HepG2 (cell line): ENCODE measurements around the gene JOSD2. TPM values are rescaled to one million over a fixed set of nuclear protein-coding genes. Genes with fewer than 3 reads are reported as not detected.

ENCODE experiments used
- ATF1 ChIP-seq: IDR thresholded peaks from 2 replicates; pipeline ENCODE4 v1.6.1; 2016; ENCODE audit warnings: mild to moderate bottlenecking, control low read depth
- GFI1 ChIP-seq: sonication (generic); formaldehyde crosslinking; IDR thresholded peaks from 2 replicates; pipeline ENCODE4 v1.5.0; 2020; ENCODE audit warnings: missing genetic modification reagents, mild to moderate bottlenecking, borderline replicate concordance
- HNF4G ChIP-seq, 2 experiments: sonication (generic) in 1 of 2; formaldehyde crosslinking in 1 of 2; IDR thresholded peaks; 2 replicates each; pipeline versions ENCODE4 v1.4.0 to v1.6.1; 2011 to 2020; ENCODE audit warnings: borderline replicate concordance in 2 of 2, low read depth in 2 of 2, mild to moderate bottlenecking in 2 of 2, low read length in 1 of 2, missing genetic modification reagents in 1 of 2, moderate library complexity in 1 of 2
- MXI1 ChIP-seq: IDR thresholded peaks from 3 replicates; pipeline ENCODE4 v1.6.1; 2012; ENCODE audit warnings: low read depth, low read length, inconsistent platforms, borderline replicate concordance
- PHF21A ChIP-seq: sonication (generic); formaldehyde crosslinking; IDR thresholded peaks from 2 replicates; pipeline ENCODE4 v1.5.0; 2020; ENCODE audit warnings: mild to moderate bottlenecking, missing genetic modification reagents
- PHF5A ChIP-seq: IDR thresholded peaks from one replicate; pipeline ENCODE4 v1.6.1; 2018; ENCODE audit warnings: low read depth, missing genetic modification reagents; ENCODE audit not compliant: unreplicated experiment
- PHF8 ChIP-seq: sonication (generic); formaldehyde crosslinking; IDR thresholded peaks from 2 replicates; pipeline ENCODE4 v1.5.0; 2020; ENCODE audit warnings: missing genetic modification reagents
- POLR2A ChIP-seq, 2 experiments: IDR thresholded peaks; 2 replicates each; pipeline ENCODE4 v1.6.1; 2011; ENCODE audit warnings: low read depth in 2 of 2, low read length in 2 of 2, mild to moderate bottlenecking in 1 of 2, moderate library complexity in 1 of 2; ENCODE audit not compliant: insufficient read depth in 1 of 2
- SOX6 ChIP-seq, 2 experiments: fragments of 450-650 bp in 1 of 2; sonication (generic) in 1 of 2; formaldehyde crosslinking in 1 of 2; IDR thresholded peaks; 2 replicates each; pipeline versions ENCODE4 v1.4.0 to v1.6.1; 2017 to 2020; ENCODE audit warnings: antibody characterized with exemption in 1 of 2, mild to moderate bottlenecking in 1 of 2, missing genetic modification reagents in 1 of 2
- SYNCRIP ChIP-seq: fragments of 200-400 bp; formaldehyde crosslinking; IDR thresholded peaks from 2 replicates; pipeline ENCODE4 v1.6.1; 2018; ENCODE audit warnings: mild to moderate bottlenecking, low read depth, low read length; ENCODE audit not compliant: insufficient read depth
- ZNF501 ChIP-seq: sonication (generic); formaldehyde crosslinking; IDR thresholded peaks from 2 replicates; pipeline ENCODE4 v1.5.1; 2020; ENCODE audit warnings: mild to moderate bottlenecking, moderate library complexity, missing genetic modification reagents
- ZNF883 ChIP-seq: sonication (generic); formaldehyde crosslinking; IDR thresholded peaks from 2 replicates; pipeline ENCODE4 v1.5.1; 2020; ENCODE audit warnings: mild to moderate bottlenecking, missing genetic modification reagents; ENCODE audit errors: not compliant biosample characterization
- ZSCAN29 ChIP-seq: sonication (generic); formaldehyde crosslinking; conservative IDR thresholded peaks from 2 replicates; pipeline ENCODE4 v1.4.0; 2020; ENCODE audit warnings: mild to moderate bottlenecking, missing genetic modification reagents
- ZZZ3 ChIP-seq: sonication (generic); formaldehyde crosslinking; IDR thresholded peaks from 2 replicates; pipeline ENCODE4 v1.4.0; 2020; ENCODE audit warnings: missing genetic modification reagents, mild to moderate bottlenecking, borderline replicate concordance
- polyA plus RNA-seq, 8 experiments: library from polyadenylated mRNA; depleted of rRNA in 3 of 8; stranded (reverse) in 7 of 8; unstranded in 1 of 8; fragments of >200 nt; fragmentation: Illumina TruSeq in 4 of 8; extraction: Trizol in 4 of 8; gene quantifications; 2 replicates each; pipeline versions ENCODE4 v1.2.1 to v1.2.3, GENCODE V29; 2011 to 2016; ENCODE audit warnings: low read depth in 4 of 8, missing spikeins in 1 of 8, mixed read lengths in 1 of 8; ENCODE audit not compliant: insufficient read depth in 1 of 8
- total RNA-seq, 5 experiments: library from RNA; depleted of rRNA; stranded (reverse); fragments of >200 nt; fragmentation: Illumina TruSeq; extraction: Trizol; gene quantifications; 2 replicates each; pipeline ENCODE4 v1.2.3, GENCODE V29; 2016; ENCODE audit warnings: low read depth in 1 of 5
- TF ChIP-seq, protein P1 (sequence below): sonication (generic); formaldehyde crosslinking; IDR thresholded peaks from 2 replicates; pipeline ENCODE4 v1.4.0; 2020; ENCODE audit warnings: mild to moderate bottlenecking, missing genetic modification reagents
- TF ChIP-seq, protein P2 (sequence below): IDR thresholded peaks from 2 replicates; pipeline ENCODE4 v1.4.0; 2020; ENCODE audit warnings: mild to moderate bottlenecking, missing genetic modification reagents

Gene JOSD2
- total and polyA plus RNA-seq, 2 of the 13 experiments (the other 11 are each of a cell fraction or from before 2014, with no cell fraction given) = 2.0 to 4.1 TPM

DNA sequence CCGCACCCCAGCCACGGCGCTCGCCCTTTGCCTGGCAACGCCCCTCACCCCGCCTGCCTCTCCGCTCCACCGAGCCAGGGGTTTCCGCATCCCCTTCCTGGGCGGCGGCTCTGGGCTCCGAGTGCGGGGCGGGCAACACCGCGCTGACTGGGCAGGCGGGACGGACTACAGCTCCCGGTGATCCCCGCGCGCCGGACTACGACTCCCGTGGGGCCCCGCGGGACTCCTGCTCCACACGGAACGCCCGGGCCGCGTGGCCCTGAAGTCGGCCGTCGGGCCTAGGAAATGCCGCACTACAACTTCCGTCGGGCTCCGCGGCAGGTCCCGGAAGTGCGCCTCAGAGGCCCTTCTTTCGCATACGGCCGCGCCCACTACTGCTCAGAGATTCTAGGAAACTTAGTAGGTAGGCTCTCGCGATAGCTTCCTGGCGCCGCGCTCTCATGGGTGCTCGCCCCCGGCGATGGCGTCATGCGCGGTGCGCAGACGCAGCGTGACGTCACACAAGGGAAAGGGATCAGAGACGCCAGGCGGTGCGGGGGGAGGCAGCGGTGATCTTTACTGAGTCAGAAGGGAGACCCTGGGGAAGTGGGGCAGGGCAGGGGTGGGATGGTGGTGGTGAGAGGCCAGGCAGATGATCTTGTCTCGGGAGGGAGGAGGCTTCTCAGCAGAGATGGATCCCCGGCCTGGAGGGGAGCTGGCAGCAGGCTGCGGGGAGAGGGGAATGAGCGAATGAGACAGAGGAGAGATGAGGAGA lies at the start of gene JOSD2 (continued):
- TF ChIP-seq, protein P1, sequence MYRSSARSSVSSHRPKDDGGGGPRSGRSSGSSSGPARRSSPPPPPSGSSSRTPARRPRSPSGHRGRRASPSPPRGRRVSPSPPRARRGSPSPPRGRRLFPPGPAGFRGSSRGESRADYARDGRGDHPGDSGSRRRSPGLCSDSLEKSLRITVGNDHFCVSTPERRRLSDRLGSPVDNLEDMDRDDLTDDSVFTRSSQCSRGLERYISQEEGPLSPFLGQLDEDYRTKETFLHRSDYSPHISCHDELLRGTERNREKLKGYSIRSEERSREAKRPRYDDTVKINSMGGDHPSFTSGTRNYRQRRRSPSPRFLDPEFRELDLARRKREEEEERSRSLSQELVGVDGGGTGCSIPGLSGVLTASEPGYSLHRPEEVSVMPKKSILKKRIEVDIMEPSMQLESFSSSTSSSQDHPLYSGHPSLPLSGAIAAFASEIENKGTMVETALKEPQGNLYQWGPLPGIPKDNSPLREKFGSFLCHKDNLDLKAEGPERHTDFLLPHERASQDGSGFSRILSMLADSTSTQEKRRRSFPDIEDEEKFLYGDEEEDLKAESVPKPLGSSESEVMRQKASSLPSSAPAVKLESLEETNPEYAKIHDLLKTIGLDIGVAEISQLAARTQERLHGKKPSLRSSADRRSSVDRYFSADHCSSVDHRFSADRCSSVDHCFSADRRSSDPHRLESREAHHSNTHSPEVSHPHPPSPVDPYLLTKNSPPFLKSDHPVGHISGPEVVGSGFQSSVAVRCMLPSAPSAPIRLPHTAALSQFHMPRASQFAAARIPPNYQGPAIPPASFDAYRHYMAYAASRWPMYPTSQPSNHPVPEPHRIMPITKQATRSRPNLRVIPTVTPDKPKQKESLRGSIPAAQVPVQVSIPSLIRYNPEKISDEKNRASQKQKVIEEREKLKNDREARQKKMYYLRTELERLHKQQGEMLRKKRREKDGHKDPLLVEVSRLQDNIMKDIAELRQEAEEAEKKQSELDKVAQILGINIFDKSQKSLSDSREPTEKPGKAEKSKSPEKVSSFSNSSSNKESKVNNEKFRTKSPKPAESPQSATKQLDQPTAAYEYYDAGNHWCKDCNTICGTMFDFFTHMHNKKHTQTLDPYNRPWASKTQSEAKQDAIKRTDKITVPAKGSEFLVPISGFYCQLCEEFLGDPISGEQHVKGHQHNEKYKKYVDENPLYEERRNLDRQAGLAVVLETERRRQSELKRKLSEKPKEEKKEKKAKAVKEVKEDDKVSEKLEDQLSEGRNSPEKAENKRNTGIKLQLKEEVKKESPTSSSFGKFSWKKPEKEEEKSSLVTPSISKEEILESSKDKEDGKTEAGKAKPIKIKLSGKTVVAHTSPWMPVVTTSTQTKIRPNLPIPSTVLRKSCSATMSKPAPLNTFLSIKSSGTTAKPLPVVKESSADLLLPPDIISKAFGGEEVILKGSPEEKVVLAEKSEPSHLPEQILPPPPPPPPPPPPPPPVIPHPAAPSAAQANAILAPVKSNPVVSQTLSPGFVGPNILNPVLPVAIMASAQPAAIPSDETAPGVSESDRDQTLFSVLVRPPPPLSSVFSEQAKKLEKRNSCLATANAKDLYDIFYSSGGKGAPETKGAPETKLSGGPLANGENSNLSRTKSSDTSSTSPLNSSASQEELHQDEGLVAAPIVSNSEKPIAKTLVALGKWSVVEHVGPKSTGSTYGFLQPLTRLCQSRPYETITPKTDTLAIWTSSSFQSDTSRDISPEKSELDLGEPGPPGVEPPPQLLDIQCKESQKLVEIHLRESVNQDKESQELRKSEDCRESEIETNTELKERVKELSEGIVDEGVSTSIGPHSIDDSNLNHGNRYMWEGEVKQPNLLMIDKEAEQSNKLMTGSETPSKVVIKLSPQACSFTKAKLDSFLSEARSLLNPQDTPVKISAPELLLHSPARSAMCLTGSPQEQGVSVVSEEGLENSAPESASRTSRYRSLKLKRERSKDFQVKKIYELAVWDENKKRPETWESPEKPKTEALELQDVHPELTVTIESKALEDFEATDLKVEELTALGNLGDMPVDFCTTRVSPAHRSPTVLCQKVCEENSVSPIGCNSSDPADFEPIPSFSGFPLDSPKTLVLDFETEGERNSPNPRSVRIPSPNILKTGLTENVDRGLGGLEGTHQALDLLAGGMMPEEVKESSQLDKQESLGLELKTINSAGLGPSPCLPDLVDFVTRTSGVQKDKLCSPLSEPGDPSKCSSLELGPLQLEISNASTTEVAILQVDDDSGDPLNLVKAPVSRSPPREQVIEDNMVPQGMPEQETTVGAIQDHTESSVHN = no peak
- TF ChIP-seq ZNF883 (CRISPR knock-in tag) (no peak), ZSCAN29 (CRISPR knock-in tag) (no peak), POLR2A (IDR thresholded peaks at IDR 0.05; ENCODE audit: insufficient read depth in 1 of 2, low read depth in 2 of 2, low read length in 2 of 2) (peak in 1 of 2 experiments; percentile 48; a peak in 1 of 4 replicates), SOX6 (IDR thresholded peaks at IDR 0.05) (no peak), SOX6 (CRISPR knock-in tag; IDR thresholded peaks at IDR 0.05) (peak; percentile 51; the same call in 1 of the 2 replicates), GFI1 (peak; percentile 38; the same call in 1 of the 2 replicates), PHF5A (CRISPR knock-in tag) (no peak), HNF4G (IDR thresholded peaks at IDR 0.05; ENCODE audit: borderline replicate concordance, low read depth, low read length) (no peak), HNF4G (CRISPR knock-in tag; IDR thresholded peaks at IDR 0.05; ENCODE audit: borderline replicate concordance, low read depth) (no peak), PHF21A (0 out of 2 replicates have a peak, but pooled peaks have one; percentile 39), ATF1 (CRISPR knock-in tag) (peak; percentile 95), ZNF501 (CRISPR knock-in tag) (peak; percentile 39; the same call in 1 of the 2 replicates), PHF8 (peak; percentile 48; the same call in 1 of the 2 replicates), MXI1 (peak; percentile 45; the same call in 1 of the 3 replicates), SYNCRIP (no peak), ZZZ3 (CRISPR knock-in tag) (no peak)
- TF ChIP-seq, protein P2, sequence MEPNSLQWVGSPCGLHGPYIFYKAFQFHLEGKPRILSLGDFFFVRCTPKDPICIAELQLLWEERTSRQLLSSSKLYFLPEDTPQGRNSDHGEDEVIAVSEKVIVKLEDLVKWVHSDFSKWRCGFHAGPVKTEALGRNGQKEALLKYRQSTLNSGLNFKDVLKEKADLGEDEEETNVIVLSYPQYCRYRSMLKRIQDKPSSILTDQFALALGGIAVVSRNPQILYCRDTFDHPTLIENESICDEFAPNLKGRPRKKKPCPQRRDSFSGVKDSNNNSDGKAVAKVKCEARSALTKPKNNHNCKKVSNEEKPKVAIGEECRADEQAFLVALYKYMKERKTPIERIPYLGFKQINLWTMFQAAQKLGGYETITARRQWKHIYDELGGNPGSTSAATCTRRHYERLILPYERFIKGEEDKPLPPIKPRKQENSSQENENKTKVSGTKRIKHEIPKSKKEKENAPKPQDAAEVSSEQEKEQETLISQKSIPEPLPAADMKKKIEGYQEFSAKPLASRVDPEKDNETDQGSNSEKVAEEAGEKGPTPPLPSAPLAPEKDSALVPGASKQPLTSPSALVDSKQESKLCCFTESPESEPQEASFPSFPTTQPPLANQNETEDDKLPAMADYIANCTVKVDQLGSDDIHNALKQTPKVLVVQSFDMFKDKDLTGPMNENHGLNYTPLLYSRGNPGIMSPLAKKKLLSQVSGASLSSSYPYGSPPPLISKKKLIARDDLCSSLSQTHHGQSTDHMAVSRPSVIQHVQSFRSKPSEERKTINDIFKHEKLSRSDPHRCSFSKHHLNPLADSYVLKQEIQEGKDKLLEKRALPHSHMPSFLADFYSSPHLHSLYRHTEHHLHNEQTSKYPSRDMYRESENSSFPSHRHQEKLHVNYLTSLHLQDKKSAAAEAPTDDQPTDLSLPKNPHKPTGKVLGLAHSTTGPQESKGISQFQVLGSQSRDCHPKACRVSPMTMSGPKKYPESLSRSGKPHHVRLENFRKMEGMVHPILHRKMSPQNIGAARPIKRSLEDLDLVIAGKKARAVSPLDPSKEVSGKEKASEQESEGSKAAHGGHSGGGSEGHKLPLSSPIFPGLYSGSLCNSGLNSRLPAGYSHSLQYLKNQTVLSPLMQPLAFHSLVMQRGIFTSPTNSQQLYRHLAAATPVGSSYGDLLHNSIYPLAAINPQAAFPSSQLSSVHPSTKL (CRISPR knock-in tag) = peak; percentile 8; the same call in 1 of the 2 replicates
